Activated CD8-positive, alpha-beta memory T cell treated with anti-CD3 and anti-CD28 coated beads, Interleukin-2, amount 10 ng/mL, durations not matched to agents 7 days and 5 days (primary cell): ENCODE results near the gene ATP5MK. TPM values are rescaled to one million over a fixed set of nuclear protein-coding genes. Genes with fewer than 3 reads are reported as not detected.

Experiments
- ATAC-seq: fragments of 150-1000 bp; cut with Tn5 transposase; one replicate; pipeline ENCODE4 v1.10.0; 2021; ENCODE audit warnings: moderate library complexity
- CTCF ChIA-PET: fragments of 350-600 bp; sonication (Branson Sonifier 250); formaldehyde crosslinking; loops from one replicate; lab custom pipeline; 2021; ENCODE audit warnings: antibody characterized with exemption; lab: Charles Lee
- DNase-seq: peaks from one replicate; pipeline ENCODE4 v3.0.0-alpha.2; 2020
- H3K27ac Mint-ChIP-seq: one replicate; pipeline ENCODE4 v1.8.0; 2021; ENCODE audit warnings: mild to moderate bottlenecking, mixed read lengths
- H3K27me3 Mint-ChIP-seq: one replicate; pipeline ENCODE4 v1.8.0; 2021; ENCODE audit warnings: mixed read lengths
- H3K36me3 Mint-ChIP-seq: one replicate; pipeline ENCODE4 v1.8.0; 2021; ENCODE audit warnings: mild to moderate bottlenecking, mixed read lengths
- H3K4me1 Mint-ChIP-seq: one replicate; pipeline ENCODE4 v1.8.0; 2021; ENCODE audit warnings: mixed read lengths
- H3K4me3 Mint-ChIP-seq: one replicate; pipeline ENCODE4 v1.8.0; 2021; ENCODE audit warnings: mild to moderate bottlenecking, moderate library complexity, mixed read lengths
- H3K9me3 Mint-ChIP-seq: one replicate; pipeline ENCODE4 v1.8.0; 2022; ENCODE audit warnings: low read depth, mixed read lengths
- total RNA-seq, 2 experiments: library from RNA; stranded (reverse); gene quantifications; one replicate each; pipeline ENCODE4 v1.2.3, GENCODE V29; 2021

Gene ATP5MK
- total RNA-seq, result 100 to 1,000 TPM; 274 to 387 TPM

GRCh38 chr10:103396067-103396788 lies at the start of gene ATP5MK, which contains the start of gene PDCD11:
Gene ATP5MK, minus strand, starts transcription at chr10:103396475. Its CDS starts 4,018 bp downstream, at chr10:103392457.
Gene PDCD11, plus strand, starts transcription at chr10:103396626. Its CDS starts 1,801 bp downstream, at chr10:103398427.
- DNase-seq, result peak; percentile 98
- Mint-ChIP-seq H3K36me3 (peaks cover 35% of the 10 kb centered on the region), H3K27me3 (no peaks in the 10 kb centered on the region), H3K4me1 (peaks cover 62% of the 10 kb centered on the region), H3K27ac (peak within 1 kb of the TSS; percentile 92), H3K9me3 (no peaks in the 10 kb centered on the region), H3K4me3 (peak within 1 kb of the TSS; percentile 98)
- CTCF ChIA-PET, result interaction anchor here (0.8 to 3.3 kb wide), 11 partner anchors 11 to 479 kb away, joined by 3 to 11 read pairs (median 3); partner anchors contain the start of gene PCGF6
- peak; percentile 99 for ATAC-seq

GRCh38 chr10:103445366-103445765 lies 49.1 kb upstream of the ATP5MK start:
- no peak for DNase-seq
- CTCF ChIA-PET, result interaction anchor here (1.3 kb wide), 1 partner anchor 9 kb away, joined by 5 read pairs; no protein-coding TSS in a partner anchor
- ATAC-seq, result no peak
- no peaks in the 10 kb centered on the region for H3K27me3 Mint-ChIP-seq
- H3K4me3 Mint-ChIP-seq, result no peak overlapping the region
- H3K27ac Mint-ChIP-seq, result no peak overlapping the region
- H3K9me3 Mint-ChIP-seq, result no peaks in the 10 kb centered on the region
- peaks cover 53% of the 10 kb centered on the region for H3K36me3 Mint-ChIP-seq
- peaks cover 42% of the 10 kb centered on the region for H3K4me1 Mint-ChIP-seq

- ATAC-seq (no peak), DNase-seq (no peak)
- CTCF ChIA-PET, result no interaction called here
- Mint-ChIP-seq H3K4me1 (peaks cover 34% of the 10 kb centered on the region), H3K4me3 (no peak overlapping the region), H3K27ac (peak overlapping the region; percentile 70), H3K27me3 (no peaks in the 10 kb centered on the region), H3K36me3 (peaks cover 48% of the 10 kb centered on the region), H3K9me3 (no peaks in the 10 kb centered on the region)
Observed at GRCh38 chr10:103444478-103444877, 48.2 kb upstream of the ATP5MK start.

- peaks cover 25% of the 10 kb centered on the region for H3K4me1 Mint-ChIP-seq
- peaks cover 40% of the 10 kb centered on the region for H3K36me3 Mint-ChIP-seq
- no peaks in the 10 kb centered on the region for H3K9me3 Mint-ChIP-seq
- H3K4me3 Mint-ChIP-seq, result no peak overlapping the region
- no peak for DNase-seq
- ATAC-seq, result no peak
- H3K27ac Mint-ChIP-seq, result no peak overlapping the region
- CTCF ChIA-PET, result interaction anchor here (1.5 kb wide), 1 partner anchor 42 kb away, joined by 3 read pairs; no protein-coding TSS in a partner anchor
- no peaks in the 10 kb centered on the region for H3K27me3 Mint-ChIP-seq
Observed at GRCh38 chr10:103443475-103444185, 47.4 kb upstream of the ATP5MK start.

- peaks cover 16% of the 10 kb centered on the region for H3K4me1 Mint-ChIP-seq
- H3K9me3 Mint-ChIP-seq, result no peaks in the 10 kb centered on the region
- H3K36me3 Mint-ChIP-seq, result peaks cover 40% of the 10 kb centered on the region
- no peak overlapping the region for H3K27ac Mint-ChIP-seq
- H3K27me3 Mint-ChIP-seq, result no peaks in the 10 kb centered on the region
- ATAC-seq (no peak), DNase-seq (no peak)
- CTCF ChIA-PET, result no interaction called here
- no peak overlapping the region for H3K4me3 Mint-ChIP-seq
Observed at GRCh38 chr10:103442031-103442461, 45.8 kb upstream of the ATP5MK start.

- no peak overlapping the region for H3K27ac Mint-ChIP-seq
- no peak for ATAC-seq
- CTCF ChIA-PET, result interaction anchor here (1.0 to 1.4 kb wide), 2 partner anchors 11 to 35 kb away, joined by 3 to 5 read pairs; no protein-coding TSS in a partner anchor
- H3K27me3 Mint-ChIP-seq, result no peaks in the 10 kb centered on the region
- no peak for DNase-seq
- H3K9me3 Mint-ChIP-seq, result no peaks in the 10 kb centered on the region
- peaks cover 14% of the 10 kb centered on the region for H3K4me1 Mint-ChIP-seq
- no peak overlapping the region for H3K4me3 Mint-ChIP-seq
- H3K36me3 Mint-ChIP-seq, result peaks cover 42% of the 10 kb centered on the region
Observed at GRCh38 chr10:103441611-103442010, 45.3 kb upstream of the ATP5MK start.

- Mint-ChIP-seq H3K27me3 (no peaks in the 10 kb centered on the region), H3K4me3 (no peak overlapping the region), H3K27ac (no peak overlapping the region), H3K4me1 (peaks cover 15% of the 10 kb centered on the region), H3K36me3 (peaks cover 42% of the 10 kb centered on the region), H3K9me3 (no peaks in the 10 kb centered on the region)
- CTCF ChIA-PET, result interaction anchor here (1.0 to 1.4 kb wide), 2 partner anchors 11 to 36 kb away, joined by 3 to 5 read pairs; no protein-coding TSS in a partner anchor
- ATAC-seq, result no peak
- DNase-seq, result no peak
Observed at GRCh38 chr10:103441206-103441605, 44.9 kb upstream of the ATP5MK start.

- Mint-ChIP-seq H3K9me3 (no peaks in the 10 kb centered on the region), H3K27ac (no peak overlapping the region), H3K36me3 (peaks cover 40% of the 10 kb centered on the region), H3K4me1 (peaks cover 12% of the 10 kb centered on the region), H3K4me3 (no peak overlapping the region), H3K27me3 (no peaks in the 10 kb centered on the region)
- CTCF ChIA-PET, result interaction anchor here (1.3 to 1.4 kb wide), 2 partner anchors 36 to 41 kb away, joined by 3 to 5 read pairs; no protein-coding TSS in a partner anchor
- DNase-seq (no peak), ATAC-seq (no peak)
Observed at GRCh38 chr10:103440416-103440815, 44.1 kb upstream of the ATP5MK start.

- H3K4me3 Mint-ChIP-seq, result no peak overlapping the region
- CTCF ChIA-PET, result interaction anchor here (0.6 to 1.3 kb wide), 2 partner anchors 41 to 65 kb away, joined by 3 to 4 read pairs; no protein-coding TSS in a partner anchor
Observed at GRCh38 chr10:103439776-103440175, 43.5 kb upstream of the ATP5MK start.

GRCh38 chr10:103433858-103434257 lies 37.6 kb upstream of the ATP5MK start:
- peaks cover 39% of the 10 kb centered on the region for H3K4me1 Mint-ChIP-seq
- no peak overlapping the region for H3K4me3 Mint-ChIP-seq
- H3K27ac Mint-ChIP-seq, result no peak overlapping the region
- DNase-seq, result no peak
- no peaks in the 10 kb centered on the region for H3K9me3 Mint-ChIP-seq
- ATAC-seq, result no peak
- no peaks in the 10 kb centered on the region for H3K27me3 Mint-ChIP-seq
- CTCF ChIA-PET, result interaction anchor here (1.6 to 1.7 kb wide), 2 partner anchors 52 to 57 kb away, joined by 3 to 6 read pairs; no protein-coding TSS in a partner anchor
- H3K36me3 Mint-ChIP-seq, result peaks cover 56% of the 10 kb centered on the region

More at GRCh38 chr10:103439776-103440175, 43.5 kb upstream of the ATP5MK start:
- Mint-ChIP-seq H3K9me3 (no peaks in the 10 kb centered on the region), H3K27ac (no peak overlapping the region), H3K4me1 (peaks cover 7% of the 10 kb centered on the region), H3K27me3 (no peaks in the 10 kb centered on the region), H3K36me3 (peaks cover 39% of the 10 kb centered on the region)
- DNase-seq, result no peak
- no peak for ATAC-seq

GRCh38 chr10:103431902-103432301 lies 35.6 kb upstream of the ATP5MK start:
- no peaks in the 10 kb centered on the region for H3K27me3 Mint-ChIP-seq
- H3K36me3 Mint-ChIP-seq, result peaks cover 63% of the 10 kb centered on the region
- no peak overlapping the region for H3K4me3 Mint-ChIP-seq
- DNase-seq (no peak), ATAC-seq (no peak)
- H3K9me3 Mint-ChIP-seq, result no peaks in the 10 kb centered on the region
- CTCF ChIA-PET, result interaction anchor here (0.7 to 2.3 kb wide), 6 partner anchors 14 to 59 kb away, joined by 3 to 8 read pairs (median 4); no protein-coding TSS in a partner anchor
- peaks cover 50% of the 10 kb centered on the region for H3K4me1 Mint-ChIP-seq
- peak overlapping the region; percentile 59 for H3K27ac Mint-ChIP-seq

GRCh38 chr10:103429647-103430046 lies 33.4 kb upstream of the ATP5MK start:
- CTCF ChIA-PET, result interaction anchor here (1.0 to 2.3 kb wide), 4 partner anchors 12 to 64 kb away, joined by 3 to 6 read pairs (median 4); partner anchors contain the start of gene NEURL1
- DNase-seq, result no peak
- Mint-ChIP-seq H3K4me3 (peak overlapping the region; percentile 1), H3K4me1 (peaks cover 43% of the 10 kb centered on the region), H3K36me3 (peaks cover 61% of the 10 kb centered on the region), H3K27ac (peak overlapping the region; percentile 74), H3K27me3 (no peaks in the 10 kb centered on the region), H3K9me3 (no peaks in the 10 kb centered on the region)
- peak; percentile 48 for ATAC-seq
